NT2/D1 (cell line): ENCODE measurements around the gene MRPL11.

ENCODE experiments used
- SUZ12 ChIP-seq: IDR thresholded peaks from 2 replicates; pipeline ENCODE4 v1.6.1; 2011; ENCODE audit not compliant: insufficient read length, insufficient read depth; ENCODE audit errors: extremely low read depth
- YY1 ChIP-seq: IDR thresholded peaks from 2 replicates; pipeline ENCODE4 v1.6.1; 2011; ENCODE audit not compliant: insufficient read length, insufficient read depth
- ZNF274 ChIP-seq: IDR thresholded peaks from 2 replicates; pipeline ENCODE4 v1.6.1; 2011; ENCODE audit warnings: mild to moderate bottlenecking, low read depth, low read length

DNA sequence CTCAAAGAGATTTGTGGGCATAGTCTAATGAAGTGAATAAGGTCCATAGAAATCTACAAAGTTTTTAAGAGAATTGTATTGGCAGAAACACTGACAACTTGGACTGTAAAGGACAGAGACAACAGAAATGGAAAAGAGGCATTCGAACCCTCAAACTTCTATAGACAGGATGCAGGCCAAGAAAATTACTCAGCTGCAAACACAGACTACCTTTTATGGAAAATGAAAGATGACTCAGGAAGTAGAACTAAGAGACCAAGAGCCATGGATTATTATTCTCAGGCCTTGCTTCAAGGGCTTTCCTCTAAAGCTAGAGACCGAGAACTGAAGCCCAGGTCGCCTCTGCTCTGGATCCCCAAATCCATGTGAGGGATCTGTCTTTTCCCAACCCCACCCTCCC, 24.3 kb upstream of the MRPL11 start:
- TF ChIP-seq SUZ12 (no peak), YY1 (no peak), ZNF274 (no peak)
